Measurements from ENCODE around the gene MC1R.
"Not testable (repeated sequence)": the region's sequence is repeated elsewhere in the genome, so short reads cannot be mapped to it uniquely, and the experiment has no call there.

MC1R gene

DNA sequence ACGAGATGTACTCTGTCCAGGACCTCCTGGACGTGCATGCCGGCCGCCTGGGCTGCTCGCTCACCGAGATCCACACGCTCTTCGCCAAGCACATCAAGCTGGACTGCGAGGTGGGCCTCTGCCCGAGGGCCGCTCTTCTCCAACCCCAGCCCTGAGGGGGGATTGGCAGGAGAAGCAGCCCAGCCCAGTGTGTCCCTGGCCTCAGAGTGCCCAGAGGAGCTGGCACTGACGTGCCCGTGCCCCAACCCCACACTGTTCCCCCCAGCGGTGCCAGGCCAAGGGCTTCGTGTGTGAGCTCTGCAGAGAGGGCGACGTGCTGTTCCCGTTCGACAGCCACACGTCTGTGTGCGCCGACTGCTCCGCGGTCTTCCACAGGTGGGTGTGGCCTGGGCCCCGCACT lies 45.5 kb downstream of the MC1R start:
- DNase-seq: no peak

DNA sequence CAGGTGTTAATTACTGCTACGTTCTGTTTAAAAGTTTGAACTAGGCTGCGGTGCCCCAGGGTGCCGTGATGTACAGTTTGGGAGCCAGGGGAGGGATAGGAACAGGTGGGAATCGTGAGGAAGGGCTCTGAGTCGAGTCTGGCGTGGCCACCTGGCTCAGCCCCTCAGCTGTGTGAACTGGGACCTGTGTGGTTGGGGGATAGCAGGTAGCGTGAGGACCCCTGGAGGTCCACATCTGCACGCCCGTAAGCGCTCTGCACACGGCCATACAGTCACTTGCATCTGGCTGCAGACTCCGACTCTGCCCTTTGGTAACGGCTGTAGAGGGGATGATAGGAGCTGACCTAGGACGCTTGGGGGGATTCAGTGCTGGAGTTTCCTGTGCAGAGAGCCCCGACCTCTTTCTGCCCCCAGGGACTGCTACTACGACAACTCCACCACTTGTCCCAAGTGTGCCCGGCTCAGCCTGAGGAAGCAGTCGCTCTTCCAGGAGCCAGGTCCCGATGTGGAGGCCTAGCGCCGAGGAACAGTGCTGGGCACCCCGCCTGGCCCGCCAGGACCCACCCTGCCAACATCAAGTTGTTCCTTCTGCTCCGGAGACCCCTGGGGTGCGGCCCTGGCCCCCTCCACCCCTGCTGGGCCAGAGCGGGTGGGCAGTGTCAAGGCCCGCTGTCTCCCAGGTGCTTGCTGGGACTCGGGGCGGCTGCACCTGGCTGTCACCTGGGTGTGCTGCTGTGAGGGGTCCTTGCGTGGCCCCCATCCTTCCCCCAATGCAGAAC lies 47.0 kb downstream of the MC1R start:
- no peak for DNase-seq

DNA sequence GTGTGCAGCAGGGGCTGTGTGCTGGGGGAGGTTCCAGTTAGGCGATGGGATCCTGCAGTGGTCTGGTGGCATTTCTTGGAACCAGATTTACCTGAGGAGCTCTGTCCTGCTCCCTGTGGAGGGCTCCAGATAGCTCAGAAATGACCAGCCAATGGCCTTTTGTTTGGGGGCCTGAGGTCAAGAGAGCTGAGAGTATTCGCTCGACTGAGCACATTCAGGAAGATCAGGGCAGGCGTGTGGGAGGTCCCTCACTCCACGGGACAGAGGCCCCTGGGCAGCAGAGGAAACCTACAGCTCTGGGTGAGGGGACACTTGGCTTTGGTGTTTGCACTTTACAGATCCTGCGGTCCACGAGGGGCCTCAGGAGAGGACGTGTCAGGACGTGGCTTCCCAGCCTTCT lies 48.1 kb downstream of the MC1R start:
- no peak for DNase-seq

DNA sequence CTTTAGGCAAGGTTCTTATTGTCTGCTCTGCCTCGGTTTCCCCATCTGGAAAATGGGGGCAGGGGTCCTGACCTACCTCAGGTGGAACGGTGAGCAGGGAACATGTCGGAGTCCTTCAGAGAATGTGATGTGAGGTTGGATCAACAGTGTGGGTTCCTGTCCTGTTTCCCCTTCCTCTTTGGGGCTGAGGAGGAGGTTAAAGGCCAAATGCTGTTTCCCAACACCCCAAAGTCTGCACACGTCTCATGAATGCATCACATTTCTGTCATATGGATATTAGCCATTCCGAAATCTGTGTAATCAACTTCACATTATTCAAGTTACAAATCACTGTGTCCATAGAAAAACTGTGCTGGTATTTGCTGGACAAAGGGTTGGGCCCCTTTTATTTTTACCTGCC lies 48.8 kb downstream of the MC1R start:
- not testable (repeated sequence) for DNase-seq

DNA sequence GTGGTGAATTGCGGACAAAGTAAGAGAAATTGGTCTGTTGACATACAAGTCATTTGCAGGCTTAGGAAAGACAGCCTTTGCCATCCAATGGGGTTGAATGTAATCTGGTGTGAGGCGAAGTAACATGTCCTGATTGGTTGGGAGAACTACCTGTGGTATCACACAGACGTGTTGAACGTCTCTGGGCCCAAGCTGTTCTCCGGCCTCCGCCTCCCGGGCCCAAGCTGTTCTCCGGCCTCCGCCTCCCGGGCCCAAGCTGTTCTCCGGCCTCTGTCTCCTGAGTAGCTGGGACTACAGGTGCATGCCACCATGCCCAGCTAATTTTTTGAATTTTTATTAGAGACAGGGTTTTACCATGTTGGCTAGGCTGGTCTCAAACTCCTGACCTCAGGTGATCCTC lies 49.4 kb downstream of the MC1R start:
- DNase-seq: not testable (repeated sequence)

DNA sequence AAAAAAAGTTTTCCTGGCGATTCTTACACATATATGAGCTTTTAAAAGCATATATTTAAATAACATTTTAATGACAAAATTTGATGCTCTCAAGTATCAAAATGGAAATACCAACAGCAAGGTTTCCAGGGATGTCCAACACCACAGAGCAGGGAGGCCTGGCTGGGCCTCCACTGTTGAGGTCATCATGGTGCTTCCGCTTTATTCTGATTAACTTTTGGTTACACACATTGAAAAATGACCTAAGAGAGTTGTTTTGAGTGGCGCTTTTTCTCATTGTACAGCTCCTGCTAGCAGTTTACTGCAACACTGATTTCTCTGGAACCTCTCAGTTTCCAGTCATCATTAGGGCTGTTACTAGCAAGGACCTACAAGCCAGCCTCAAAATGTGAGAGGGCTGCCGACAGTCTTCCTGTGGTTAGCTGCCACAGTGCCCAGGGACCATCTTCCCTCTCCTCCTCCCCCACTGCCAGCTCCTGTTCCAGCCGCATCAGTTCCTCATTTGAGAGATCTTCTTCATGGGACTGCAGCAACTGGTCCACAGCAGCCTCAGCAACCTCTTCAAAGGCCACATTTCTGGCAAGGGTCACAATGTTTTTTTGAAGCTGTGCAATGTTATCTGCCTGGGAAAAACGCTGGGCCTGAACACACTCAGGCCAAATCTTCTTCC lies 51.2 kb downstream of the MC1R start:
- no peak for DNase-seq

Measured in CD4-positive, alpha-beta T cell treated with Interleukin-4 for 4 hours (primary cell).